ENCODE results near the gene CORO2A.

The CORO2A gene, protein sequence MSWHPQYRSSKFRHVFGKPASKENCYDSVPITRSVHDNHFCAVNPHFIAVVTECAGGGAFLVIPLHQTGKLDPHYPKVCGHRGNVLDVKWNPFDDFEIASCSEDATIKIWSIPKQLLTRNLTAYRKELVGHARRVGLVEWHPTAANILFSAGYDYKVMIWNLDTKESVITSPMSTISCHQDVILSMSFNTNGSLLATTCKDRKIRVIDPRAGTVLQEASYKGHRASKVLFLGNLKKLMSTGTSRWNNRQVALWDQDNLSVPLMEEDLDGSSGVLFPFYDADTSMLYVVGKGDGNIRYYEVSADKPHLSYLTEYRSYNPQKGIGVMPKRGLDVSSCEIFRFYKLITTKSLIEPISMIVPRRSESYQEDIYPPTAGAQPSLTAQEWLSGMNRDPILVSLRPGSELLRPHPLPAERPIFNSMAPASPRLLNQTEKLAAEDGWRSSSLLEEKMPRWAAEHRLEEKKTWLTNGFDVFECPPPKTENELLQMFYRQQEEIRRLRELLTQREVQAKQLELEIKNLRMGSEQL

GRCh38 chr9:98192503-98193335 is at the start of gene CORO2A:
Gene CORO2A (minus strand): TSS chr9:98192637. CDS start chr9:98157660, 34,977 bp downstream.
- in situ Hi-C loops (cut with MboI; ENCODE audit: low sequenced_read_pairs): no loop called here

GRCh38 chr9:98241357-98242300 is 49.2 kb upstream of the CORO2A start:
- in situ Hi-C loops (cut with MboI; ENCODE audit: low sequenced_read_pairs): no loop called here

DNA sequence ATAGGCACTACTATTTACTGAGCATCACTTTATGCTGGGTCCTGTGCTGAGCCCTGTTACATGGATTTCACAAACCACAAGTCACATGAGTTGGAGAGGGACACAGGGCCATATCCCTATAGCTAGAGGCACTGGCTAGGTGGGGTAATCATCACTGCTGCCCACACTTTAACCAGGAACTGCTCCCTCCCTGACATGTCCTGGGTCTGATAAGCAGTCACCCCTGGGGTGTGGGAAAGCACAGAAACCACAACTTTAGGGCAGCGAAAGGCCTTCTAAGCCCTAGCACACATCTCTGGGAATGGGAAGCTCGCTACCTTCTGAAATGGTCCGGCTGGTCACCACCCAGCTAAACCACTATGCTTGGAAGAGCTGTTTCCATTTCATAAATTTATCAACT is 48.0 kb upstream of the CORO2A start:
- in situ Hi-C loops (cut with MboI; ENCODE audit: low sequenced_read_pairs): no loop called here

DNA sequence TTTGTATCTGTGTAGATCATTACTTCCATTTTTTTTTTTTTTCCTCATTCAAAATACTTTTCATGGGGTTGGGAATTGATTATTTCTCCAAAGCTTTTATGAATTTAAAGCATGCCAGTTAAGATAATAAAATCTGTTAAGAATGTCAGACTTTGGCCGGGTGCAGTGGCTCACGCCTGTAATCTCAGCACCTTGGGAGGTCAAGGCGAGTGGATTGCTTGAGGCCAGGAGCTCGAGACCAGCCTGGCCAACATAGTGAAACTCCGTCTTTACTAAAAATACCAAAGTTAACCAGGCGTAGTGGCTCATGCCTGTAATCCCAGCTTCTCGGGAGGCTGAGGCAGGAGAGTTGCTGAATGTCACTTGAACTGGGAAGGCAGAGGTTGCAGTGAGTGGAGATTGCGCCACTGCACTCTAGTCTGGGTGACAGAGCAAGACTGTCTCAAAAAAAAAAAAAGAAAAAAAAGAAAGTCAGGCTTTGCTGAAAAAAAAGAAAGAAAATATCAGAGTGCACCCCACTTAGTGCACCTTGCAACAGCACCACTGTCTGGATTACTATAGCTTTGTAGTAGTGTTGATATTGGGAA is 44.6 kb upstream of the CORO2A start:
- in situ Hi-C loops (cut with MboI; ENCODE audit: low sequenced_read_pairs): no loop called here

- in situ Hi-C loops (cut with MboI; ENCODE audit: low sequenced_read_pairs): no loop called here
These were observed 42.7 kb upstream of the CORO2A start for GRCh38 chr9:98235126-98235525.

DNA sequence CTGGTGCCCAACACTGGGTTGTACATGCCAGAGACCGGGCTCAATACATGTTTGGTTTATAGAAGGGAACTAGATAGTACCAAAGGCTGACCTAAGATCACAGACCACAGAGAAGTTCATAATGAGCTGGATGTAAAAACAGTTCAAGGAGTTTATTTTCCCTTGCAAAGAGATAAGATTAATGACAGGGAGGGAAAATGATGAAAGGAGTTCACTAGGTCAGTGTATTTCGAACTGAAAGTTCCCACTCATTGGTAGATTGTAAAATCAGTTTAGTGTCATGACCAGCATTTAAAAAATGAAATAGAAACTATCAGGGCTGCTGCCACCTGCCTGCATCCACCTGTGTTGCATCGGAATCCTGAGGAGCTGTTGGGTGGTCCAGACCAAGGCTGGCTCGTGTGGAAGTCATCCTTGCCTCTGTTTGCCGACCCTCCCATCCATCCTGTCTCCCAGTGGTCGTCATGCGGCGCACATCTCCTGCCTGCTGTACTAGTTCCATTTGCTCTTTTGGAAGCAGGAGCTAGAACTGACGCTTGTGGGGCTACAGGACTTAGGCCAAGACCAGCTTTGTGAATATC is 41.9 kb upstream of the CORO2A start:
- in situ Hi-C loops (cut with MboI; ENCODE audit: low sequenced_read_pairs): no loop called here

- in situ Hi-C loops (cut with MboI; ENCODE audit: low sequenced_read_pairs): no loop called here
These were observed 40.5 kb upstream of the CORO2A start for GRCh38 chr9:98232926-98233325.

DNA sequence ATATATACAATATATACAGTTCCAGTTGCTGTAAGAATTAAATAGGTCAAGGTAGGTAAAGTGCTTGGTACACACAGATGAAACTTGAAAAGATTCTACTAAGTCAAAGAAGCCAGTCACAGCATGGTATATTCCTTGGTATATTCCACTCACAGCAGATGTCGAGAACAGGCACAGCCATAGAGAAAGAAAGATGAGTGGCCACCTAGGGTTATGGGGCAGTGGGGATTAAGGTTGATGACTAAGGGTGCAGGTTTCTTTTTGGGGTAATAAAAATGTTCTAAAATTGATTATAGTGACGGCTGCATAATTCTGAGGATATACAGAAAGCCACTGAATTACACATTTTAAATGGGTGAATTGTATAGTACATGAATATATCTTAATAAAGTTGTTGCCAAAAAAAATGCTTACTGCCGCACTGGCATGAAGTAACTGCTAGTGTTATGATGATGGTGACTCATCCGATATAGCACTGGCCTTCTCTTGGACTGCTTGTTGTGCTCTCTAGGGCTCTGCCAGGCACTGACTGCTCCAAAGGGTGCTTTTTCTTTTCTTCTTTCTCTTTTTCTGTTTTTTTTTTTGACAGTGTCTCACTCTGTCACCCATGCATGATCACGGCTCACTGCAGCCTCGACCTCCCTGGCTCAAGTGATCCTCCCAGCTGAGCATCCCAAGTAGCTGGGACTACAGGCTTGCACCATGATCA is 39.5 kb upstream of the CORO2A start:
- in situ Hi-C loops (cut with MboI; ENCODE audit: low sequenced_read_pairs): no loop called here

DNA sequence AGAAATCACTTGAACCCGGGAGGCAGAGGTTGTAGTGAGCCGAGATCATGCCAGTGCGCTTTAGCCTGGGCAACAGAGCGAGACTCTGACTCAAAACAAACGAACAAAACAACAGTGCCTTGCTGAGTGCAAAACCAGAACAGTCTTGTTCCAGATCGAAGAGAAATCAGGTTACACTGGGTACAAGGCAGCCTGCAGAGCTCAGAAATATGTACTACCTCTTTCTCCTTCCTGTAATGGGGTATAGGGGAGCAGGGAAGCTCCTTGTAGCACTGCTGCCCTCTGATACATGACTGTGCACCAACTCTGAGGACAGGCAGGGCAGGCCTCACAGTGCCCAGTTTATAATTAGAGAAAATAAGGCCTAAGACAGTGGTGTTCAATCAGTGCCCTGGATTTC is 38.4 kb upstream of the CORO2A start:
- in situ Hi-C loops (cut with MboI; ENCODE audit: low sequenced_read_pairs): no loop called here

- in situ Hi-C loops (cut with MboI; ENCODE audit: low sequenced_read_pairs): no loop called here
These were observed 37.9 kb upstream of the CORO2A start for GRCh38 chr9:98230304-98230703.

- in situ Hi-C loops (cut with MboI; ENCODE audit: low sequenced_read_pairs): no loop called here
These were observed 37.2 kb upstream of the CORO2A start for GRCh38 chr9:98229620-98230019.

DNA sequence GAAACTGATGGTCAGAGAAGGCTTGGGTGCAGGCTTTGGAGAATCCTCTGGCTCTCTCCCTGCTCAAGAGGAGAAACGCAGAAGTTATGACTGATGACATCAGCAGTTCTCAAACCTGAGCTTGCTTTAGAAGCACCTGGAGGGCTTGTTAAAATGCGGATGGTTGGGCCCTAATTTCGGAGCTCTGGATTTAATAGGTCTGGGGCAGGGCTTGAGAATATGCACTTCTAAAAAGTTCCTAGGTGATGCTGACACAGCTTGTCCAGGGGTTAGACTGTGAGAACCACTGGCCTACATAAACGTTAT is 36.6 kb upstream of the CORO2A start:
- in situ Hi-C loops (cut with MboI; ENCODE audit: low sequenced_read_pairs): no loop called here

GRCh38 chr9:98228392-98229089 is 36.1 kb upstream of the CORO2A start:
- in situ Hi-C loops (cut with MboI; ENCODE audit: low sequenced_read_pairs): no loop called here

- in situ Hi-C loops (cut with MboI; ENCODE audit: low sequenced_read_pairs): no loop called here
These were observed 35.4 kb upstream of the CORO2A start for GRCh38 chr9:98227883-98228282.

- in situ Hi-C loops (cut with MboI; ENCODE audit: low sequenced_read_pairs): no loop called here
These were observed 34.5 kb upstream of the CORO2A start for GRCh38 chr9:98226957-98227356.

DNA sequence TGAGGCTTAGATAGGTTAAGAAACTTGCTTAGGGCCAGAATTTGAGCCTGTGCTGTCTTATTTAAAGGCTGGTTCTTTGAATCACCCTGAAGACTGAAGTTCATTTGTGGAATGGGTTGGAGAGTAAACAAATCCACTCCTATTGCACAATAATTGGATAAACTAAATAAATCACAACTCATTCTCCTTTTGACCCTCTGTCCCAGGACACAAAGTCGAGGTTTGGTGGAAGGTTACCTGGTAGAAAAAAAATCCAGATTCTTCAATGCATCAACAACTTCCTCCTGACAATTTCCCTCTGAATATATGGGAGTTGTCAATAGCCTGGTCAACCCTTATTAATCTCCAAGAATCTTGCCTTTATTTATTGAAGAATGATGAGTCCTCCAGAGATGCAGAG is 34.1 kb upstream of the CORO2A start:
- in situ Hi-C loops (cut with MboI; ENCODE audit: low sequenced_read_pairs): no loop called here

DNA sequence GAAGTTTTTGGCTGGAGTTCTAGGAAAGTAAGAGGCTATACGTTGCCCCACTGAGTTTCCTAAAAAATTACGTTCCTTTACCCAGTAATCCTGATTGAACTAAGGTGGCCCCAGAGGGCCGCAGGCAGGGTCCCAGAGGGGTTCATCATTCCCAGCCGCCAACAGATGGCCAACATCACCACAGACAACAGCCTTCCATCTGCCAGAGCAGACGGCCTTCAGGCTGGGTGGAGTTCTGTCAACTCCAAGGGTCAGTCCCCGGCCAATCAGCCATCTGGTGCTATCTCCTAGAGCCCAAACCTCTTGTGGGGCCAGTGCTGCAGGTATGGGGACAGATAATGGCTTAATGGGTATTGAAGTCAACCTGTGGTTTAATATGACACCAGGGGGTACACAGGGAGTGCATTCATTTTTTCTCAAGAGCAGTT is 32.6 kb upstream of the CORO2A start:
- in situ Hi-C loops (cut with MboI; ENCODE audit: low sequenced_read_pairs): no loop called here

DNA sequence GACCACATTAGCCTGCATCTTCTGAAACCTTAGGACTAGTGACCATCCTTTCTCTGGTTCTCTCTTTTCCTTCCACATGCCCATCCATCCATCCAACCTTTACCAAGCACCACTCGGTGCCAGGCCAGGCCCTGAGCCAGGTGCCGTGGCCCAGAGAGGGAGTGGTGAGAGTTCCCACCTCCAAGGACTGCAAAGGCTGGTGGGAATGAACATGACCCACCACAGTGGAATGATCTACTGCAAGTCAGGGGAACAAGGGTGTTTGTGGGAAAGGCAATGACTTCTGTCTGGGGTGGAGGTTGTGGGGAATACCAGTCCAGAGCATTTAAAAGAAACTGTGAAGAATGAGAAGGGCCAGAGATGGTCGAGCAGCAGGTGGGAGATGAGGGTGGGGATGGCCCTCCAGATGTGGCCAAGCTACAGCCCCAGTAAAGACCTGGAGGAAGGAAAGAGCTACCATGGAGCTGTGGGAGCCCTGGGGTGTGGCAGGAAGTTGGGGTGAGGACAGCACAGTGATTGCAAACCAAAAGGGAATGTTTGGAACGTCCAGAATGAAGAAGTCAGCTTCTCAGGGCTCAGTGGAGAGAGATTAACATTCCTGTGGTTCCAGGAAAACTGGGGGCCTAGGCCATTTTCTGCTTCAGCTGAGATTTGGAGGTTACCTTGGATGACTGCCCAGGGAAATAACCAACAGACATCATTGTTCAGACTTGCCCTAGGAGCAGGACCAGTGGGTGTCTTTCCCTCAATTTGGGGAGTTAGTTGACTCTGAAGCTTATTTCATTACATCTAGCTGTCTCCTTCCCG is 30.7 kb upstream of the CORO2A start:
- in situ Hi-C loops (cut with MboI; ENCODE audit: low sequenced_read_pairs): no loop called here
